ENCODE data around the gene MYLK3. TPM values are rescaled to one million over a fixed set of nuclear protein-coding genes. Genes with fewer than 3 reads are reported as not detected.

The MYLK3 gene
- polyA plus RNA-seq, 1 experiment: 0.10 TPM

GRCh38 chr16:46759309-46759708 is 11.2 kb upstream of the MYLK3 start:
- Histone ChIP-seq H3K27me3 (ENCODE audit: control insufficient read depth, insufficient read depth, low read length) (peaks cover 1% of the 10 kb centered on the region; the same call in 1 of the 2 replicates), H3K36me3 (ENCODE audit: control insufficient read depth, insufficient read depth, low read length) (no peaks in the 10 kb centered on the region), H3K4me3 (ENCODE audit: low read depth, low read length) (no peak overlapping the region)
- CTCF ChIA-PET: interaction anchor here (0.9 kb wide), 1 partner anchor 16 kb away, joined by 3 read pairs; no protein-coding TSS in a partner anchor
- DNase-seq (ENCODE audit: low read depth): no peak
- POLR2A ChIA-PET: interaction anchor here (0.6 kb wide), 1 partner anchor 38 kb away, joined by 3 read pairs; no protein-coding TSS in a partner anchor
- no peak for TF ChIP-seq CTCF (IDR thresholded peaks at IDR 0.05; ENCODE audit: insufficient read depth, low read depth, low read length)

- peaks cover 3% of the 10 kb centered on the region; the same call in 1 of the 2 replicates for H3K27me3 ChIP-seq (ENCODE audit: control insufficient read depth, insufficient read depth, low read length)
- TF ChIP-seq CTCF (IDR thresholded peaks at IDR 0.05; ENCODE audit: insufficient read depth, low read depth, low read length): no peak
- ChIA-PET POLR2A (no interaction called here), CTCF (interaction anchor here (1.0 kb wide), 1 partner anchor 67 kb away, joined by 3 read pairs; the partner anchor contains the start of gene ORC6)
- DNase-seq (ENCODE audit: low read depth): no peak
- H3K36me3 ChIP-seq (ENCODE audit: control insufficient read depth, insufficient read depth, low read length): no peaks in the 10 kb centered on the region
- H3K4me3 ChIP-seq (ENCODE audit: low read depth, low read length): no peak overlapping the region
Measured at GRCh38 chr16:46757339-46758050, 9.4 kb upstream of the MYLK3 start.

- TF ChIP-seq CTCF (IDR thresholded peaks at IDR 0.05; ENCODE audit: insufficient read depth, low read depth, low read length): no peak
- H3K36me3 ChIP-seq (ENCODE audit: control insufficient read depth, insufficient read depth, low read length): no peaks in the 10 kb centered on the region
- no peak overlapping the region for H3K4me3 ChIP-seq (ENCODE audit: low read depth, low read length)
- peaks cover 3% of the 10 kb centered on the region; the same call in 1 of the 2 replicates for H3K27me3 ChIP-seq (ENCODE audit: control insufficient read depth, insufficient read depth, low read length)
- ChIA-PET POLR2A (no interaction called here), CTCF (no interaction called here)
- DNase-seq (ENCODE audit: low read depth): no peak
Measured at GRCh38 chr16:46756772-46757171, 8.6 kb upstream of the MYLK3 start.

GRCh38 chr16:46753015-46753414 is 4.9 kb upstream of the MYLK3 start:
- no peak for TF ChIP-seq CTCF (IDR thresholded peaks at IDR 0.05; ENCODE audit: insufficient read depth, low read depth, low read length)
- no peak for DNase-seq (ENCODE audit: low read depth)
- Histone ChIP-seq H3K27me3 (ENCODE audit: control insufficient read depth, insufficient read depth, low read length) (peaks cover 2% of the 10 kb centered on the region; the same call in 1 of the 2 replicates), H3K4me3 (ENCODE audit: low read depth, low read length) (no peak overlapping the region), H3K36me3 (ENCODE audit: control insufficient read depth, insufficient read depth, low read length) (no peaks in the 10 kb centered on the region)
- POLR2A ChIA-PET: no interaction called here
- CTCF ChIA-PET: no interaction called here

- Histone ChIP-seq H3K27me3 (ENCODE audit: control insufficient read depth, insufficient read depth, low read length) (peaks cover 2% of the 10 kb centered on the region; the same call in 1 of the 2 replicates), H3K4me3 (ENCODE audit: low read depth, low read length) (no peak overlapping the region), H3K36me3 (ENCODE audit: control insufficient read depth, insufficient read depth, low read length) (no peaks in the 10 kb centered on the region)
- ChIA-PET POLR2A (no interaction called here), CTCF (interaction anchor here (0.9 kb wide), 1 partner anchor 8 kb away, joined by 3 read pairs; no protein-coding TSS in a partner anchor)
- no peak for TF ChIP-seq CTCF (IDR thresholded peaks at IDR 0.05; ENCODE audit: insufficient read depth, low read depth, low read length)
- DNase-seq (ENCODE audit: low read depth): no peak
Measured at GRCh38 chr16:46751381-46751780, 3.2 kb upstream of the MYLK3 start.

All from BJ (cell line).